ENCODE data around the gene PKP4. TPM values are rescaled to one million over a fixed set of nuclear protein-coding genes. Genes with fewer than 3 reads are reported as not detected.

Gene PKP4
- total RNA-seq, 1 donor from 2014 or later: 62.9 TPM

- Mint-ChIP-seq H3K27ac (peak overlapping the region; percentile 13), H3K4me3 (ENCODE audit: low read depth) (no peak overlapping the region), H3K36me3 (ENCODE audit: insufficient read depth) (no peaks in the 10 kb centered on the region), H3K9me3 (ENCODE audit: low read depth) (no peaks in the 10 kb centered on the region), H3K4me1 (ENCODE audit: low read depth) (peaks cover 16% of the 10 kb centered on the region), H3K27me3 (no peaks in the 10 kb centered on the region)
- TF ChIP-seq CTCF (IDR thresholded peaks at IDR 0.05; ENCODE audit: unreplicated experiment): no peak
- DNase-seq (ENCODE audit: low spot score, unreplicated experiment): no peak
Observed at GRCh38 chr2:158496986-158497385, 40.2 kb downstream of the PKP4 start.

GRCh38 chr2:158497486-158497885, 40.7 kb downstream of the PKP4 start:
- Mint-ChIP-seq H3K9me3 (ENCODE audit: low read depth) (no peaks in the 10 kb centered on the region), H3K27me3 (no peaks in the 10 kb centered on the region), H3K4me1 (ENCODE audit: low read depth) (peaks cover 16% of the 10 kb centered on the region), H3K36me3 (ENCODE audit: insufficient read depth) (no peaks in the 10 kb centered on the region), H3K4me3 (ENCODE audit: low read depth) (no peak overlapping the region), H3K27ac (peak overlapping the region; percentile 13)
- DNase-seq (ENCODE audit: low spot score, unreplicated experiment): no peak
- TF ChIP-seq CTCF (IDR thresholded peaks at IDR 0.05; ENCODE audit: unreplicated experiment): no peak

DNA sequence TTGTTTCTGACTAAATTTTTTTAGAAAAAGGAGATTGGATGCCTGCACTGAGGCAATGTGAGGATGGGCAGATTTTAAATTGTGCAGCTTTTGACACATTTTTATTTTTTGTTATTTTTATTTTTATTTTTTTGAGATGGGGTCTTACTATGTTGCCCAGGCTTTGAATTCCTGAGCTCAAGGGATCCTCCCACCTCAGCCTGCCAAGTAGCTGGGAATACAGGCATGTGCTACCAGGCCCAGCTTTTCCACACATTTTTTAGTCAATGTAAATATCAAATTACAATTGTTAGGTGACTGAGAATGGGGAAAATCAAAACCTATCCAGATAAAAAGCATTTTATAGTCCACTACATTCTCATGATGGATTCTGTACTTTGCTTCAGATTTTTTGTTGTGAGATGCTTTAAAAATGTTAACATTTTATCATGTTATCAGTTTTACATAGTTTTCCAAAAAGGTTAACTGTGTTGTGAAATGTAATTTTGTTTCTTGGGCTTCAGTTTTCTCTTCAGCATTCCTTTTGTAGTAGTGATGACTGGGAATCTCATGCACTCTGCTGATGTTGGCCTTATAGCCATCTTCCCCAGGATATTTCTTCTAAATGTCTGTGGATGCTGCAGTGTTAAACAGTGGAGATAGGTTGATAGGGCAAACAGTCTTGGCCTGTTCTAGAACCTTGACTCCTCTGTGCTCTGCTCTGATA, 41.4 kb downstream of the PKP4 start:
- no peaks in the 10 kb centered on the region for H3K9me3 Mint-ChIP-seq (ENCODE audit: low read depth)

GRCh38 chr2:158498749-158499136, 42.0 kb downstream of the PKP4 start:
- H3K4me3 Mint-ChIP-seq (ENCODE audit: low read depth): no peak overlapping the region
- H3K9me3 Mint-ChIP-seq (ENCODE audit: low read depth): no peaks in the 10 kb centered on the region
- H3K27ac Mint-ChIP-seq: no peak overlapping the region
- H3K4me1 Mint-ChIP-seq (ENCODE audit: low read depth): peaks cover 16% of the 10 kb centered on the region
- no peak for DNase-seq (ENCODE audit: low spot score, unreplicated experiment)
- no peak for TF ChIP-seq CTCF (IDR thresholded peaks at IDR 0.05; ENCODE audit: unreplicated experiment)
- H3K27me3 Mint-ChIP-seq: no peaks in the 10 kb centered on the region
- H3K36me3 Mint-ChIP-seq (ENCODE audit: insufficient read depth): no peaks in the 10 kb centered on the region

More for the DNA sequence above, 41.4 kb downstream of the PKP4 start:
- no peak for DNase-seq (ENCODE audit: low spot score, unreplicated experiment)
- H3K4me1 Mint-ChIP-seq (ENCODE audit: low read depth): peaks cover 16% of the 10 kb centered on the region
- no peak for TF ChIP-seq CTCF (IDR thresholded peaks at IDR 0.05; ENCODE audit: unreplicated experiment)
- H3K36me3 Mint-ChIP-seq (ENCODE audit: insufficient read depth): no peaks in the 10 kb centered on the region
- no peaks in the 10 kb centered on the region for H3K27me3 Mint-ChIP-seq
- H3K4me3 Mint-ChIP-seq (ENCODE audit: low read depth): no peak overlapping the region
- H3K27ac Mint-ChIP-seq: no peak overlapping the region

- H3K9me3 Mint-ChIP-seq (ENCODE audit: low read depth): no peaks in the 10 kb centered on the region
- H3K4me1 Mint-ChIP-seq (ENCODE audit: low read depth): peaks cover 20% of the 10 kb centered on the region
- no peak for DNase-seq (ENCODE audit: low spot score, unreplicated experiment)
- no peaks in the 10 kb centered on the region for H3K27me3 Mint-ChIP-seq
- no peak for TF ChIP-seq CTCF (IDR thresholded peaks at IDR 0.05; ENCODE audit: unreplicated experiment)
- H3K27ac Mint-ChIP-seq: no peak overlapping the region
- no peak overlapping the region for H3K4me3 Mint-ChIP-seq (ENCODE audit: low read depth)
- no peaks in the 10 kb centered on the region for H3K36me3 Mint-ChIP-seq (ENCODE audit: insufficient read depth)
Observed at GRCh38 chr2:158499383-158499782, 42.6 kb downstream of the PKP4 start.
